HepG2 (cell line): ENCODE results near the gene ZBP1. TPM values are rescaled to one million over a fixed set of nuclear protein-coding genes. Genes with fewer than 3 reads are reported as not detected.

Experiments
- ATAC-seq: fragments of 200-7000 bp; cut with Tn5 transposase; 3 replicates; pipeline ENCODE4 v1.9.1; 2020; ENCODE audit warnings: mild to moderate bottlenecking, moderate library complexity
- BruUV-seq: library from RNA; stranded (reverse); fragments of 400-500 nt; replicated peaks from 2 replicates; lab custom pipeline; 2021; lab: Mats Ljungman, UMichigan
- CTCF ChIA-PET: fragments of 300-600 bp; formaldehyde crosslinking; extraction: SDS; loops from one replicate; lab custom pipeline; 2021; ENCODE audit warnings: low total read pairs, inconsistent platforms, low intra/inter-chr PET ratio; lab: Yijun Ruan, JAX
- POLR2A ChIA-PET: fragments of 350-600 bp; sonication (Branson Sonifier 250); formaldehyde crosslinking; loops from one replicate; lab custom pipeline; 2020; ENCODE audit warnings: antibody characterized with exemption, inconsistent platforms; lab: Yijun Ruan, JAX
- DNase-seq: peaks from one replicate; pipeline ENCODE4 v3.0.0-alpha.2; 2015; ENCODE audit warnings: low spot score
- FAIRE-seq: peaks from 3 replicates; lab custom pipeline; 2011; peaks lifted over from hg19 to GRCh38; lab: Jason Lieb, UNC
- H2AFZ ChIP-seq: one replicate; pipeline ENCODE4 v1.6.1; 2011; ENCODE audit warnings: low read length, inconsistent platforms
- H3K27ac ChIP-seq: fragments of 300-600 bp; 3 replicates; pipeline ENCODE4 v1.8.0; 2011; ENCODE audit warnings: mixed run types, mild to moderate bottlenecking, mixed read lengths, low read length, inconsistent platforms; ENCODE audit not compliant: insufficient read depth; ENCODE audit errors: extremely low read length
- H3K27me3 ChIP-seq, 2 experiments: fragments of 200-600 bp in 1 of 2; 2 replicates in 1 of 2; 3 replicates in 1 of 2; pipeline versions ENCODE4 v1.6.0 to v1.8.0; 2011; ENCODE audit warnings: low read length in 2 of 2, mild to moderate bottlenecking in 2 of 2, moderate library complexity in 2 of 2, inconsistent platforms in 1 of 2; ENCODE audit not compliant: insufficient read depth in 2 of 2, control insufficient read depth in 1 of 2
- H3K36me3 ChIP-seq, 2 experiments: fragments of 200-600 bp in 1 of 2; replicated peaks in 1 of 2; 2 replicates in 1 of 2; 3 replicates in 1 of 2; pipeline versions ENCODE4 v1.5.1 to v1.8.0; 2011; ENCODE audit warnings: low read length in 2 of 2, inconsistent platforms in 1 of 2; ENCODE audit not compliant: insufficient read depth in 2 of 2, control insufficient read depth in 1 of 2
- H3K4me1 ChIP-seq: 2 replicates; pipeline ENCODE4 v1.5.1; 2012; ENCODE audit warnings: low read length, inconsistent platforms; ENCODE audit not compliant: insufficient read depth
- H3K4me2 ChIP-seq: 2 replicates; pipeline ENCODE4 v1.6.0; 2011; ENCODE audit warnings: low read depth, low read length, inconsistent platforms
- H3K4me3 ChIP-seq, 3 experiments: fragments of 200-600 bp in 1 of 3; sonication (generic), shearing (Covaris generic) in 1 of 3; replicated peaks in 1 of 3; 2 replicates each; pipeline ENCODE4 v1.5.1; 2011 to 2016; ENCODE audit warnings: low read length in 3 of 3, inconsistent platforms in 2 of 3, low read depth in 2 of 3, mild to moderate bottlenecking in 2 of 3, control low read depth in 1 of 3, mixed read lengths in 1 of 3; ENCODE audit not compliant: insufficient read depth in 1 of 3
- H3K79me2 ChIP-seq: one replicate; pipeline ENCODE4 v1.6.1; 2011; ENCODE audit warnings: low read length, inconsistent platforms; ENCODE audit not compliant: insufficient read depth
- H3K9ac ChIP-seq: 2 replicates; pipeline ENCODE4 v1.6.0; 2011; ENCODE audit warnings: mild to moderate bottlenecking, low read depth, low read length, inconsistent platforms; ENCODE audit not compliant: insufficient read depth
- H3K9me3 ChIP-seq: 2 replicates; pipeline ENCODE4 v1.5.1; 2012; ENCODE audit warnings: mild to moderate bottlenecking, low read length
- H4K20me1 ChIP-seq: 2 replicates; pipeline ENCODE4 v1.6.0; 2011; ENCODE audit warnings: inconsistent platforms, mild to moderate bottlenecking, low read length, moderate library complexity; ENCODE audit not compliant: insufficient read depth
- CENPT ChIP-seq: sonication (generic); formaldehyde crosslinking; IDR thresholded peaks from 2 replicates; pipeline ENCODE4 v1.8.0; 2022; ENCODE audit warnings: low read depth, mild to moderate bottlenecking, moderate library complexity, missing genetic modification reagents
- MEF2D ChIP-seq: sonication (generic); formaldehyde crosslinking; IDR thresholded peaks from 2 replicates; pipeline ENCODE4 v1.5.1; 2020; ENCODE audit warnings: mild to moderate bottlenecking, missing genetic modification reagents
- POLR2G ChIP-seq: fragments of 200-400 bp; formaldehyde crosslinking; IDR thresholded peaks from 2 replicates; pipeline ENCODE4 v1.6.1; 2018; ENCODE audit warnings: mild to moderate bottlenecking, low read depth, low read length, moderate library complexity
- RFX3 ChIP-seq: IDR thresholded peaks from 2 replicates; pipeline ENCODE4 v1.6.1; 2016; ENCODE audit warnings: missing biosample characterization, missing genetic modification reagents
- RXRB ChIP-seq: IDR thresholded peaks from 2 replicates; pipeline ENCODE4 v1.6.1; 2016; ENCODE audit warnings: borderline replicate concordance, missing genetic modification reagents, missing compliant biosample characterization
- ZFP36L2 ChIP-seq: sonication (generic); formaldehyde crosslinking; IDR thresholded peaks from 2 replicates; pipeline ENCODE4 v1.4.0; 2020; ENCODE audit warnings: missing genetic modification reagents
- ZNF430 ChIP-seq: sonication (generic); formaldehyde crosslinking; IDR thresholded peaks from 2 replicates; pipeline ENCODE4 v1.9.0; 2021; ENCODE audit warnings: mild to moderate bottlenecking, missing genetic modification reagents
- ZNF891 ChIP-seq: sonication (generic); formaldehyde crosslinking; IDR thresholded peaks from 2 replicates; pipeline ENCODE4 v1.5.0; 2020; ENCODE audit warnings: mild to moderate bottlenecking, missing genetic modification reagents
- WGBS: methylation state at CpG from one replicate; pipeline ENCODE4 v1.1.6; 2017; ENCODE audit warnings: low lambda C conversion rate; 5-methylcytosine and 5-hydroxymethylcytosine counted together
- in situ Hi-C: cut with HindIII; loops from 2 replicates; pipeline ENCODE4 v1.10.0; 2017; ENCODE audit warnings: low pct_unique_long_range_greater_than_20kb; ENCODE audit not compliant: extremely low pct_ligation_motif_present
- intact Hi-C: fragments of 100-400 bp; cut with micrococcal nuclease; formaldehyde crosslinking; loops from one replicate; pipeline ENCODE4 v1.10.0; 2022; ENCODE audit not compliant: unreplicated experiment
- polyA plus RNA-seq, 8 experiments: library from polyadenylated mRNA; depleted of rRNA in 3 of 8; stranded (reverse) in 7 of 8; unstranded in 1 of 8; fragments of >200 nt; fragmentation: Illumina TruSeq in 4 of 8; extraction: Trizol in 4 of 8; gene quantifications; 2 replicates each; pipeline versions ENCODE4 v1.2.1 to v1.2.3, GENCODE V29; 2011 to 2016; ENCODE audit warnings: low read depth in 4 of 8, missing spikeins in 1 of 8, mixed read lengths in 1 of 8; ENCODE audit not compliant: insufficient read depth in 1 of 8
- total RNA-seq, 5 experiments: library from RNA; depleted of rRNA; stranded (reverse); fragments of >200 nt; fragmentation: Illumina TruSeq; extraction: Trizol; gene quantifications; 2 replicates each; pipeline ENCODE4 v1.2.3, GENCODE V29; 2016; ENCODE audit warnings: low read depth in 1 of 5

ZBP1 gene
- total and polyA plus RNA-seq, 2 of the 13 experiments (the other 11 are each of a cell fraction or from before 2014, with no cell fraction given), result not detected

GRCh38 chr20:57666106-57666833 is 46.0 kb upstream of the ZBP1 start:
- Histone ChIP-seq H2AFZ (no peak overlapping the region), H3K4me2 (no peak overlapping the region), H3K4me3 (no peak overlapping the region), H4K20me1 (no peaks in the 10 kb centered on the region; the same call in 1 of the 2 replicates), H3K9me3 (no peaks in the 10 kb centered on the region), H3K36me3 (no peaks in the 10 kb centered on the region), H3K27ac (no peak overlapping the region), H3K4me1 (no peaks in the 10 kb centered on the region), H3K9ac (no peak overlapping the region), H3K79me2 (no peaks in the 10 kb centered on the region)
- FAIRE-seq (no peak), ATAC-seq (no peak), DNase-seq (no peak)
- in situ Hi-C loops, result no loop called here
- no TSS peak for BruUV-seq
- ChIA-PET CTCF (no interaction called here), POLR2A (no interaction called here)
- intact Hi-C loops, result no loop called here
- 20% methylated on average over 21 of the region's 21 CpGs for WGBS
- TF ChIP-seq RXRB (CRISPR knock-in tag), result no peak
- 0 out of 2 replicates have a peak, but pooled peaks have one; percentile 27 for TF ChIP-seq ZNF891 (CRISPR knock-in tag)
- TF ChIP-seq, all 625 proteins: peak for 1
- H3K27me3 ChIP-seq, result peaks cover 18 to 93% of the 10 kb centered on the region in 2 experiments; a peak in 4 of 5 replicates

GRCh38 chr20:57665589-57665971 is 45.4 kb upstream of the ZBP1 start:
- no peak overlapping the region for H3K9ac ChIP-seq
- ATAC-seq (no peak), DNase-seq (no peak), FAIRE-seq (no peak)
- H3K27me3 ChIP-seq, result peaks cover 16 to 93% of the 10 kb centered on the region in 2 experiments; a peak in 4 of 5 replicates
- no peaks in the 10 kb centered on the region for H3K4me1 ChIP-seq
- no peak overlapping the region for H3K27ac ChIP-seq
- 12% methylated on average over 8 of the region's 8 CpGs for WGBS
- intact Hi-C loops (no loop called here), in situ Hi-C loops (no loop called here)
- no peak for TF ChIP-seq ZNF430 (CRISPR knock-in tag)
- no peak for TF ChIP-seq POLR2G
- TF ChIP-seq ZFP36L2, result no peak
- TF ChIP-seq MEF2D (CRISPR knock-in tag), result no peak
- no peak for TF ChIP-seq CENPT (CRISPR knock-in tag)
- TF ChIP-seq RFX3 (CRISPR knock-in tag), result no peak
- H3K79me2 ChIP-seq, result no peaks in the 10 kb centered on the region
- no peak overlapping the region for H3K4me3 ChIP-seq
- H3K4me2 ChIP-seq, result no peak overlapping the region
- no peaks in the 10 kb centered on the region for H3K9me3 ChIP-seq
- H4K20me1 ChIP-seq, result no peaks in the 10 kb centered on the region; the same call in 1 of the 2 replicates
- no TSS peak for BruUV-seq
- ChIA-PET CTCF (no interaction called here), POLR2A (no interaction called here)
- H3K36me3 ChIP-seq, result no peaks in the 10 kb centered on the region
- no peak overlapping the region for H2AFZ ChIP-seq
